T-helper 2 cell treated with Interferon-gamma antibody and Interleukin-4, amounts not matched to agents 100 ng/mL and 5 ng/mL, for 36 hours (primary cell): Measurements from ENCODE around the gene C1QTNF3. TPM values are rescaled to one million over a fixed set of nuclear protein-coding genes. Genes with fewer than 3 reads are reported as not detected.
"Not testable (repeated sequence)": the region's sequence is repeated elsewhere in the genome, so short reads cannot be mapped to it uniquely, and the experiment has no call there.

ENCODE experiments used
- intact Hi-C: fragments of 100-400 bp; cut with micrococcal nuclease; formaldehyde crosslinking; loops from one replicate; pipeline ENCODE4 v1.15.1; 2023
- total RNA-seq: library from RNA; stranded (reverse); gene quantifications from 2 replicates; pipeline ENCODE4 v1.2.3, GENCODE V29; 2022

C1QTNF3 gene
- total RNA-seq, 1 donor from 2014 or later = 4.5 TPM

GRCh38 chr5:34051374-34051980 is 8.5 kb upstream of the C1QTNF3 start:
- intact Hi-C loops = no loop called here

DNA sequence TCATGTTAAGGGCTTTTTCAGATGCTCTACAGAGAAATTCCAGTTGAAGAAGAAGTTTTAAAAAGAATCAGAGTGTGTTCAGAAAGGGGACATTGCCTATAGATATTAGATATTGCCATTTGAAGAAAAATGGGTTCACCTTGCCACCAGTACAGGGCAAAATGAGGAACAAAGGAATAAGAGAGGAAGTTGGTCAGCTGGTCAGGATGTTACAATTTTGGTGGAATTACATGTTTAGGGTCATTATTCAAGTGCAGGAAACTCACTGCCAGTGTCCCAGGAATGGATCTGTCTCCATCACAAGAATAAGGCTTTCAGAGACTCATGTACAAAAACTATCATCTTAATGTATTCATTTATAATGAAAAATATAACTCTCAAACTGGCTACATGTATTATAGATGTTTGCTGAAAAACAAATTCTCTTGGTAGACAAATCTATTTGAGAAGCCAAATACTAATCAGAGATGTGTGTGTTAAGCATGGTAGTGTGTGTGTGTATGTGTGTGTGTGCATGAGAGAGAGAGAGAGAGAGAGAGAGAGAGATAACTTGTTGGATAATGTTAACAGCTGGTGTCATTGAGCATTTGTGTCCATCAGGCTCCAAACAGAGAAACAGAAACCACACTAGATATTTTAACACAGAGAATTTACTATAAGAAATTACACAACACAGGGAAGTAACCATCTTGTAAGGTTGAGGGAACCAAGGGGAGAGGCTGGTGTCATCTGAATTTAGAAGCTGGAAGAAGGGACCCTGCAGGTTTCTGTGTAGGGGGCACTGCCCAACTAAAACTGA is 5.0 kb upstream of the C1QTNF3 start:
- intact Hi-C loops = no loop called here

- intact Hi-C loops = no loop called here
Measured at GRCh38 chr5:34047143-34047542, 4.1 kb upstream of the C1QTNF3 start.

- intact Hi-C loops = no loop called here
Measured at GRCh38 chr5:34045996-34046395, 3.0 kb upstream of the C1QTNF3 start.

GRCh38 chr5:34045023-34045422 is 2.0 kb upstream of the C1QTNF3 start:
- intact Hi-C loops = no loop called here

DNA sequence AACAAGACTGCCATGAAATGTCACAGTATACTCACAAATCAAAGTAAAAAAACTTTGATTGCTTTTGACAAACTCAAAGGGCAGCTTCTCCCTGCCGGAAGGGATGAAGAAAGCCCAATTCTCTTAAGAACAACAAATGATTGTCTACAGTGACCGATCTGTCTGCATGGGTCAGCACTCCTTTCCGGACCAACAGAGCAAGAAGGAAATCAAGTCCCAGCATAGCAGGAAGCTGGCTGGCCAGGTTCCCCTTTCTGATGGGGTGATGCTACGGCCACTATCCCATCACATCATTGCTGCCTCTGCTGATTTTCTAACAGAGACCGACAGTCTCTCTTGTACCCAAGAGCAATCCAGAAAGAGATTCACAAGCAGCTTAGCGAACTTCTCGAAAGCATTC is 692 bp downstream of the C1QTNF3 start:
- intact Hi-C loops = no loop called here

DNA sequence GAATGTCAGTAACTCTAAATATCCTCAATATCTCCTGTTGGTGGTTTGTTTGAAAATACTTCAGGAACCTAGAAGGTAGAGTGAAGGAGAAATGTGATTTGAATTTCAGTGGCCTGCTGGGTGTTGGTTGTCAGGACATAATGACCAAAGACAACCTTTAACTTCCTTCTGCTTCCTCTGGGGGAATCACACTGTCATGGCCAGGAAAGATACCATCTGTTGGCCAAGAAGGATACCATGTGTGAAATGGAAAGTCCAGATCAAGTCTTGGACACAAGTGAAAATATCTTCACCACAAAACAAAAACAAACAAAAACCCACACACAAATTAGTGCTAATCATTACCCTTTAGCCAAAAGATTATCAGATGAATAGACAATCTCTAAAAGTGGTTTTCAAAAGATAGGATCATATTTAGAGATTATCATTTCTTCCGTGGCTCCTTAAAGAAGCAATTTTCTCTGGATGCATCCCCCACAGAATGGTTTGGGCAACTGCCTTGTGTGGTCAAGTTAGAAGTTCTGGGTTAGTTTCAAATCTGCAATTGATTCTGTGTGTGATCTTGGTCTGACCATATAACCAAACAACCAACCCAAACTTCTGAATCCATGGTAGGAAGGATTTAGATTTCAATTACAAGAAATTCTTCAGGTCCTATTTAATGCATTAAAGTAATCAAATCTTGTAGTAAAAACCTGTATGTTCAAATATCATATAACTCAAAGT is 1.6 kb downstream of the C1QTNF3 start:
- intact Hi-C loops = no loop called here

GRCh38 chr5:34040472-34040871 is 2.5 kb downstream of the C1QTNF3 start:
- intact Hi-C loops = no loop called here

DNA sequence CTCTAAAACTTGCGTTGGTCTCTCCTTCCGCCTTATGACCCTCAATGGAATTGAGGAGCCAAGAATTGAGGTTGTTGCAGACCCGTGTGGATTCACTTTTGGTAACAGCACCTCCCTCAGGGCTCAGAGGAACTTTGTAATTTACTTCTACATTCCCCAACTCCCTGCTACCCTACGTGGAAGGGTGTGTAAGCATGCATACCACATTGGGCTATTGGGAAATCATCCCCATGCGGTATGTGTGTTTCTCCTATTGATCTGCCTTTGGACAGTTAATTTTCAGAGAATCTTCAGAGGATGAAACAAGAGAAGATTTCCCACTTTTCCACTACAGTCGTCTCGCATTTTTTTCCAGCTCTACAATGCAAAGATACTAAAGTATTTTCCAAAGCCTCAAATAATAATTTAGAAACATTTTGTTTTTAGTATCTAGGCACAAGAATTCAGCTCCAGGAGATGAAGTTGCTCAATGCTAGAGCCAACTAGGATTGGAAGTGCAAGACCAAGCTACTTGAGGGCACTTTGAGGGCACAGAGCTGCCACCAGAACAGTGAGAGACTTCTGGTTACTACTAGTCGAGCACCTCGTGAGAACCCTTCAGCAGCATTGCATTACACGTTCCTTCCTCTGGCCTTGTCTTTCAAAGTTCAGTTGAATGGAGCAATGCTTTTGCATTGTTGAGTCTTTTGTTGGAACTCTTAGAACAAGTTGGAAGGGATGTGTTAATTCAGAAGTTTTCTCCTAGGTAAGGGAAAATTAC is 3.4 kb downstream of the C1QTNF3 start:
- intact Hi-C loops = no loop called here

DNA sequence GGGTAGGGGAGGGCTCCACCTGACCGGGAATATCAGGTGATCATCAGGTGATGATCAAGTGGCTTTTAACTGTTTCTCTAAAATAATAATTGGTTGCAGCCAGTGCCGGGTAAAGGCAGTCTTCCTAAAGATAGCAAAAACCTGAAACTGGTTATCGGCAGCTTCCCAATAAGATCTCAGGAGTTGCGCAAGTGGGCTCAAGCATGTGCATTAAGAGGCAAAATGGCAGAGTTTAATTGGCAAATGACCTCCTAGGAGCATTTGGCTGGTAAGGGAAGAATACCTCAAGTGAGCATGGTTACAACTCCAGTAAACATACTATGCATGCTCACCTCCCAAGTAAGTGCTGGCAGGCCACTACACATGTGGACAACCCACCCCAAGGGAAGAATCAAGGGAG is 4.2 kb downstream of the C1QTNF3 start:
- intact Hi-C loops = no loop called here

GRCh38 chr5:34038390-34038789 is 4.6 kb downstream of the C1QTNF3 start:
- intact Hi-C loops = no loop called here

- intact Hi-C loops = no loop called here
Measured at GRCh38 chr5:34037726-34038125, 5.3 kb downstream of the C1QTNF3 start.

GRCh38 chr5:34035756-34036155 is 7.3 kb downstream of the C1QTNF3 start:
- intact Hi-C loops = no loop called here

- intact Hi-C loops = no loop called here
Measured at GRCh38 chr5:34034534-34035327, 8.3 kb downstream of the C1QTNF3 start.

GRCh38 chr5:34031966-34032365 is 11.0 kb downstream of the C1QTNF3 start:
- intact Hi-C loops = no loop called here

DNA sequence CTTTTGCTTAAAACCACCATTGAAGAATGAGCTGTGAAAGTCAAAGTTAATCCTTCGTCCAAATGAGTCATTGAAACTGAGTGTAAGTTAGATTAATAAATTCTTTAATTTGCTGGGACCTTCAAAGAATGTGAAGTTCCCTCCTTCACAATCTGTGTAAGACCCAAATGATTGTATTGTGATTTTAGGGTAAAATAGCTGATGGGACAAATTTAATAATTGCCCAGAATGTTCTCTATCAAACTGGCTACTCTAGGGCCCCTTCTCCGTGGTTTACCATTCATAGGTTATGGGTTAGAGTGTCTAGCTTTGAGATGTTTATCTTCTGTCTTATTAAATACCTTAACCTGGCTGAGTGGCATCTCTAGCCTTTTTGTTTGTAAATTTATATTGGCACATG is 11.9 kb downstream of the C1QTNF3 start:
- intact Hi-C loops = no loop called here

GRCh38 chr5:34030585-34030984 is 12.4 kb downstream of the C1QTNF3 start:
- intact Hi-C loops = not testable (repeated sequence)

GRCh38 chr5:34030048-34030447 is 13.0 kb downstream of the C1QTNF3 start:
- intact Hi-C loops = no loop called here

DNA sequence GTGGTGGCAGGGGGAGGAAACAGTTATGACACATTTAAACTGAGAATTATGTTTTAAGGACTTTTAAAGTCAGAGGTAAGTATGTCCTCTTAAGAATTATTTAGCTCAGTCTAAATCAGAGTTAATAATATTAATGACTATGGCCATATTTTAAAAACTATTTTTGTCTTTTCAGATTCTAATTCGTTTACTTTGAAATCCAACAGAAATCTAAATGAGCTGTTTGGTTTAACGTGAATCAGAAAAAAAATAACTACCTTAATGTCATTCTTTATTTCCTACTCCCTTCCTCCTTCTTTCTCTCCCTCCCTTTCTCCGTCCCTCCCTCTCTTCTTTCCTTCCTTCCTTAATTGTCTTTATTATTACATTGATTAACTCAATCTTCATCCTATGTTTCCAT is 14.7 kb downstream of the C1QTNF3 start:
- intact Hi-C loops = no loop called here

- intact Hi-C loops = no loop called here
Measured at GRCh38 chr5:34026089-34026761, 16.8 kb downstream of the C1QTNF3 start.
